A549 (cell line): ENCODE results near the gene KCNIP4.

Source experiments
- CEBPB ChIP-seq, 2 experiments: fragments of >200 bp in 1 of 2; sonication (Bioruptor Twin) in 1 of 2; formaldehyde crosslinking in 1 of 2; IDR thresholded peaks; 2 replicates each; pipeline ENCODE4 v1.6.1; 2012 to 2016
- CHD2 ChIP-seq: fragments of 150-350 bp; IDR thresholded peaks from 2 replicates; pipeline ENCODE4 v1.6.1; 2014; ENCODE audit warnings: low read length; ENCODE audit not compliant: partially characterized antibody
- CTCF ChIP-seq: fragments of >200 bp; sonication (Bioruptor Twin); formaldehyde crosslinking; IDR thresholded peaks from 3 replicates; pipeline ENCODE4 v1.5.1; 2016
- GATA3 ChIP-seq: IDR thresholded peaks from 2 replicates; pipeline ENCODE4 v1.6.1; 2012; ENCODE audit warnings: borderline replicate concordance
- JUNB ChIP-seq: fragments of >200 bp; sonication (Bioruptor Twin); formaldehyde crosslinking; IDR thresholded peaks from 2 replicates; pipeline ENCODE4 v1.6.1; 2016
- KDM1A ChIP-seq: fragments of 200-600 bp; sonication (generic); IDR thresholded peaks from 2 replicates; pipeline ENCODE4 v1.6.1; 2016; ENCODE audit warnings: low read depth, mild to moderate bottlenecking
- MAFK ChIP-seq: fragments of 450-650 bp; IDR thresholded peaks from 2 replicates; pipeline ENCODE4 v1.6.1; 2014; ENCODE audit not compliant: partially characterized antibody
- MAZ ChIP-seq: fragments of 150-350 bp; IDR thresholded peaks from 2 replicates; pipeline ENCODE4 v1.6.1; 2014; ENCODE audit warnings: antibody characterized with exemption, low read depth, low read length, borderline replicate concordance
- RAD21 ChIP-seq, 2 experiments: fragments of >200 bp in 1 of 2; sonication (Bioruptor Twin) in 1 of 2; formaldehyde crosslinking in 1 of 2; IDR thresholded peaks in 1 of 2; conservative IDR thresholded peaks in 1 of 2; 2 replicates in 1 of 2; 3 replicates in 1 of 2; pipeline ENCODE4 v1.6.1; 2012 to 2018; ENCODE audit warnings: inconsistent platforms in 1 of 2
- RFX5 ChIP-seq: fragments of 450-650 bp; IDR thresholded peaks from 2 replicates; pipeline ENCODE4 v1.7.1; 2014; ENCODE audit warnings: antibody characterized with exemption, mild to moderate bottlenecking, moderate library complexity
- TF ChIP-seq, protein P1 (sequence below): fragments of 200-600 bp; sonication (generic); IDR thresholded peaks from 2 replicates; pipeline ENCODE4 v1.6.1; 2016; ENCODE audit warnings: antibody characterized with exemption, mild to moderate bottlenecking, moderate library complexity

- no peak for TF ChIP-seq RAD21 (conservative IDR thresholded peaks at IDR 0.05 in 1 of 2, IDR thresholded peaks at IDR 0.05 in 1 of 2)
- TF ChIP-seq RFX5 = no peak
- no peak for TF ChIP-seq CTCF
- no peak for TF ChIP-seq CEBPB (IDR thresholded peaks at IDR 0.05)
- no peak for TF ChIP-seq GATA3
- no peak for TF ChIP-seq KDM1A
- TF ChIP-seq, protein P1, sequence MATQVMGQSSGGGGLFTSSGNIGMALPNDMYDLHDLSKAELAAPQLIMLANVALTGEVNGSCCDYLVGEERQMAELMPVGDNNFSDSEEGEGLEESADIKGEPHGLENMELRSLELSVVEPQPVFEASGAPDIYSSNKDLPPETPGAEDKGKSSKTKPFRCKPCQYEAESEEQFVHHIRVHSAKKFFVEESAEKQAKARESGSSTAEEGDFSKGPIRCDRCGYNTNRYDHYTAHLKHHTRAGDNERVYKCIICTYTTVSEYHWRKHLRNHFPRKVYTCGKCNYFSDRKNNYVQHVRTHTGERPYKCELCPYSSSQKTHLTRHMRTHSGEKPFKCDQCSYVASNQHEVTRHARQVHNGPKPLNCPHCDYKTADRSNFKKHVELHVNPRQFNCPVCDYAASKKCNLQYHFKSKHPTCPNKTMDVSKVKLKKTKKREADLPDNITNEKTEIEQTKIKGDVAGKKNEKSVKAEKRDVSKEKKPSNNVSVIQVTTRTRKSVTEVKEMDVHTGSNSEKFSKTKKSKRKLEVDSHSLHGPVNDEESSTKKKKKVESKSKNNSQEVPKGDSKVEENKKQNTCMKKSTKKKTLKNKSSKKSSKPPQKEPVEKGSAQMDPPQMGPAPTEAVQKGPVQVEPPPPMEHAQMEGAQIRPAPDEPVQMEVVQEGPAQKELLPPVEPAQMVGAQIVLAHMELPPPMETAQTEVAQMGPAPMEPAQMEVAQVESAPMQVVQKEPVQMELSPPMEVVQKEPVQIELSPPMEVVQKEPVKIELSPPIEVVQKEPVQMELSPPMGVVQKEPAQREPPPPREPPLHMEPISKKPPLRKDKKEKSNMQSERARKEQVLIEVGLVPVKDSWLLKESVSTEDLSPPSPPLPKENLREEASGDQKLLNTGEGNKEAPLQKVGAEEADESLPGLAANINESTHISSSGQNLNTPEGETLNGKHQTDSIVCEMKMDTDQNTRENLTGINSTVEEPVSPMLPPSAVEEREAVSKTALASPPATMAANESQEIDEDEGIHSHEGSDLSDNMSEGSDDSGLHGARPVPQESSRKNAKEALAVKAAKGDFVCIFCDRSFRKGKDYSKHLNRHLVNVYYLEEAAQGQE = no peak
- no peak for TF ChIP-seq MAFK
- no peak for TF ChIP-seq JUNB
- no peak for TF ChIP-seq MAZ
- TF ChIP-seq CHD2 = no peak
Observed at GRCh38 chr4:21915761-21916160, 32.8 kb downstream of the KCNIP4 start.
